Kidney (tissue), 14 donors: ENCODE results near the gene KIRREL2. TPM values are rescaled to one million over a fixed set of nuclear protein-coding genes. Genes with fewer than 3 reads are reported as not detected.
A peak's percentile ranks its signal among the peaks of the same experiment; 100 is the strongest.
"Not testable (repeated sequence)": the region's sequence is repeated elsewhere in the genome, so short reads cannot be mapped to it uniquely, and the experiment has no call there.

Experiments
- DNase-seq, 5 donors: peaks; one replicate each; pipeline ENCODE4 v3.0.0-alpha.2; 2013 to 2020
- FAIRE-seq: peaks from 2 replicates; lab custom pipeline; 2012; peaks lifted over from hg19 to GRCh38; lab: Jason Lieb, UNC
- H3K27ac ChIP-seq, 2 donors: one replicate each; pipeline ENCODE4 v1.7.0; 2013; ENCODE audit warnings: low read depth in 2 of 2, low read length in 2 of 2, inconsistent platforms in 1 of 2
- H3K27me3 ChIP-seq: one replicate; pipeline ENCODE4 v1.7.1; 2013; ENCODE audit warnings: low read length, inconsistent platforms; ENCODE audit not compliant: control insufficient read depth, insufficient read depth
- H3K36me3 ChIP-seq, 3 donors: one replicate each; pipeline versions ENCODE4 v1.7.0 to v1.7.1; 2013; ENCODE audit warnings: low read length in 3 of 3, control low read depth in 1 of 3, inconsistent platforms in 1 of 3; ENCODE audit not compliant: insufficient read depth in 3 of 3, control insufficient read depth in 2 of 3
- H3K4me1 ChIP-seq, 3 donors: one replicate each; pipeline versions ENCODE4 v1.7.0 to v1.7.1; 2013; ENCODE audit warnings: low read length in 3 of 3, inconsistent platforms in 1 of 3, low read depth in 1 of 3; ENCODE audit not compliant: control insufficient read depth in 2 of 3, insufficient read depth in 2 of 3
- H3K4me3 ChIP-seq, 3 donors: one replicate each; pipeline versions ENCODE4 v1.7.0 to v1.8.1; 2013; ENCODE audit warnings: low read length in 3 of 3, control low read depth in 1 of 3, inconsistent platforms in 1 of 3
- H3K9ac ChIP-seq, 3 donors: one replicate each; pipeline versions ENCODE4 v1.7.0 to v1.7.1; 2013; ENCODE audit warnings: low read length in 3 of 3, control low read depth in 1 of 3, inconsistent platforms in 1 of 3
- H3K9me3 ChIP-seq, 3 donors: one replicate each; pipeline versions ENCODE4 v1.7.0 to v1.7.1; 2013; ENCODE audit warnings: low read length in 3 of 3, control low read depth in 1 of 3, inconsistent platforms in 1 of 3; ENCODE audit not compliant: control insufficient read depth in 2 of 3, insufficient read depth in 1 of 3
- intact Hi-C: fragments of 100-400 bp; cut with DNase I; formaldehyde crosslinking; loops from one replicate; pipeline ENCODE4 v1.11.1; 2022
- polyA plus RNA-seq: library from polyadenylated mRNA; stranded (reverse); fragments of 350-450 nt; fragmentation: Illumina TruSeq; extraction: RNeasy Lipid Tissue Mini Kit (QIAGEN cat#74804); gene quantifications from one replicate; pipeline ENCODE4 v1.2.3, GENCODE V29; 2014; ENCODE audit warnings: low read depth, low replicate concordance; ENCODE audit not compliant: insufficient read depth
- total RNA-seq: library from RNA; stranded (reverse); fragmentation: NEBNext Ultra II Directional; extraction: Animal tissue kit (Norgen Biotek cat#: 25700); gene quantifications from one replicate; pipeline ENCODE4 v1.2.1, GENCODE V29; 2021
- TF ChIP-seq, protein P1 (sequence below): IDR thresholded peaks from 3 replicates; pipeline ENCODE4 v1.5.1; 2012; ENCODE audit warnings: mild to moderate bottlenecking, moderate library complexity, borderline replicate concordance; ENCODE audit not compliant: insufficient read depth; ENCODE audit errors: extremely low read depth
- donor health status: control.
- donor health status: control.
- donor health status: control.
- donor health status: control.
- donor health status: control.
- donor health status: DM: yes; HTN: yes; CAD: no.
- donor health status: Normal renal cell carcinoma (clear cell type).

The KIRREL2 gene
- total and polyA plus RNA-seq, 2 donors from 2014 or later, result 0.82 TPM; not detected in 1

DNA sequence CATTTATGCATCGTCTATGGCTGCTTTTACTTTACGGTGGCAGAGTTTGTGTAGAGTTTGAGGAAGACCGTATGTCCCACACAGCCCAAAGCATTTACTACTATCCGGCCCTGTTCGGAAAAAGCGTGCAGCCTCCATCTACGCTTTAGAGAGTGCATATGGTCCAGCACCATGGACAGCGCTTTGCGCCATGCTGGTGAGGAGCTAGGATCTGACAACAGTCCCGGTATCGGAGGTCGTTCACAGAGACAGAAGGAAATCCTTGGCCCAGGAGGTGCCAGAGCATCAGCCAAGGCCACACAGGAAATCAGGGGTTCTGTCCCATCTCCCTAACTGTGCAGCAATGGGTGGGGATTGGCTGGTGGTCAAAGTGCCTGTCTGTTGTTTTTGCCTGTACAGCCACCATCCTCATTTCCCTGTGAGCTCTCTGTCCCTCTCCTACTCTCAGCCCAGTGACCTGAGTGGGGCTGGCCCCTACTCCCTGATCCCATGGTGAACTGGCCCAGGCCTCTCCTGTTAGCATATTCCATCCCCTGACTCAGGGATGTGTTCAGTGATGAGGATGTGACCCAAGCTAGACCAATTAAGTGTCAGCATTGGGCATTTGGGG lies 27.9 kb upstream of the KIRREL2 start:
- no peak overlapping the region for H3K4me3 ChIP-seq
- H3K27ac ChIP-seq, result no peak overlapping the region
- TF ChIP-seq, protein P1, sequence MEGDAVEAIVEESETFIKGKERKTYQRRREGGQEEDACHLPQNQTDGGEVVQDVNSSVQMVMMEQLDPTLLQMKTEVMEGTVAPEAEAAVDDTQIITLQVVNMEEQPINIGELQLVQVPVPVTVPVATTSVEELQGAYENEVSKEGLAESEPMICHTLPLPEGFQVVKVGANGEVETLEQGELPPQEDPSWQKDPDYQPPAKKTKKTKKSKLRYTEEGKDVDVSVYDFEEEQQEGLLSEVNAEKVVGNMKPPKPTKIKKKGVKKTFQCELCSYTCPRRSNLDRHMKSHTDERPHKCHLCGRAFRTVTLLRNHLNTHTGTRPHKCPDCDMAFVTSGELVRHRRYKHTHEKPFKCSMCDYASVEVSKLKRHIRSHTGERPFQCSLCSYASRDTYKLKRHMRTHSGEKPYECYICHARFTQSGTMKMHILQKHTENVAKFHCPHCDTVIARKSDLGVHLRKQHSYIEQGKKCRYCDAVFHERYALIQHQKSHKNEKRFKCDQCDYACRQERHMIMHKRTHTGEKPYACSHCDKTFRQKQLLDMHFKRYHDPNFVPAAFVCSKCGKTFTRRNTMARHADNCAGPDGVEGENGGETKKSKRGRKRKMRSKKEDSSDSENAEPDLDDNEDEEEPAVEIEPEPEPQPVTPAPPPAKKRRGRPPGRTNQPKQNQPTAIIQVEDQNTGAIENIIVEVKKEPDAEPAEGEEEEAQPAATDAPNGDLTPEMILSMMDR, result no peak
- H3K9me3 ChIP-seq, result no peaks in the 10 kb centered on the region
- intact Hi-C loops, result no loop called here
- no peaks in the 10 kb centered on the region for H3K36me3 ChIP-seq
- no peak for FAIRE-seq
- peak; percentile 81 to 93 (median 88) for DNase-seq
- H3K27me3 ChIP-seq, result no peaks in the 10 kb centered on the region
- H3K9ac ChIP-seq, result no peak overlapping the region
- no peaks in the 10 kb centered on the region for H3K4me1 ChIP-seq

DNA sequence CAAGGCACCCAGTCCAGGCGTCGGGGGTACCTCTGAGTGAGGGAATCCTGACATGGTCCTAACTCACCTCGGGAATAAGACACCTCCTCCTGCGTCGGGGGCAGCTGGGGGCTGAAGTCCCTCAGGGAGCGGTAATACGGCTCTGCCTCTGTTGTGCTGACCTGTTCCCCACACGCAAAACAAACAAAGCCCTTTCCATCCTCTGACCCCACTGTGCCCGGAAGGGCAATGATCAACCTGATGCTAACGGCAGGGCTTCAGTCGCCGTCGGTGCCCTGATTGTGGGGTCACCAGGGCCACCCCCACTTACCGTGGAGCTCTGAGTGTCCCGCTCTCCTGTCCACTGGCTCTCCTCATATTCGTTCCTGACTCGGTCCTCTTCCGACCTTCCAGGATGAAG lies 25.7 kb upstream of the KIRREL2 start:
- Histone ChIP-seq H3K9ac (no peak overlapping the region), H3K4me3 (no peak overlapping the region), H3K36me3 (no peaks in the 10 kb centered on the region), H3K9me3 (no peaks in the 10 kb centered on the region), H3K27me3 (no peaks in the 10 kb centered on the region), H3K27ac (no peak overlapping the region), H3K4me1 (no peaks in the 10 kb centered on the region)
- intact Hi-C loops, result no loop called here
- TF ChIP-seq, protein P1, result no peak
- DNase-seq, result no peak
- no peak for FAIRE-seq

DNA sequence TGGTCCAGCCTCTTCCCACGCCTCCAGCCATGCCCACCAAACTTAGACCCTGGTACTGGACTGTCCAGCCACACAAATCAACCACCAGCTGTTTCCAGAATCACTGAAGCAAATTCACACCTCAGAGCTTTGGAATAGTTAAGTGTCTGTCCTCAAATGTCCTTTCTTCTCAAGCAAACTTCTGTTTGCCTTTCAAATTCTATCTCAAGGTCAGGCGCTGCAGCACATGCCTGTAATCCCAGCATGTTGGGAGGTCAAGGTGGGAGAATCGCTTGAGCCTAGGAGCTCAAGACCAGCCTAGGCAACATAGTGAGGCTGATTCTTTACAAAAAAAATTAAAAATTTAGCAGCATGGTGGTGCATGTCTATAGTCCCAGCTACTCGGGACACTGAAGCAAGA lies 24.7 kb upstream of the KIRREL2 start:
- H3K9me3 ChIP-seq, result no peaks in the 10 kb centered on the region
- TF ChIP-seq, protein P1, result no peak
- H3K9ac ChIP-seq, result no peak overlapping the region
- no peak overlapping the region for H3K4me3 ChIP-seq
- no peaks in the 10 kb centered on the region for H3K27me3 ChIP-seq
- DNase-seq, result no peak
- no peaks in the 10 kb centered on the region for H3K36me3 ChIP-seq
- intact Hi-C loops, result no loop called here
- no peak for FAIRE-seq
- H3K27ac ChIP-seq, result no peak overlapping the region
- no peaks in the 10 kb centered on the region for H3K4me1 ChIP-seq

DNA sequence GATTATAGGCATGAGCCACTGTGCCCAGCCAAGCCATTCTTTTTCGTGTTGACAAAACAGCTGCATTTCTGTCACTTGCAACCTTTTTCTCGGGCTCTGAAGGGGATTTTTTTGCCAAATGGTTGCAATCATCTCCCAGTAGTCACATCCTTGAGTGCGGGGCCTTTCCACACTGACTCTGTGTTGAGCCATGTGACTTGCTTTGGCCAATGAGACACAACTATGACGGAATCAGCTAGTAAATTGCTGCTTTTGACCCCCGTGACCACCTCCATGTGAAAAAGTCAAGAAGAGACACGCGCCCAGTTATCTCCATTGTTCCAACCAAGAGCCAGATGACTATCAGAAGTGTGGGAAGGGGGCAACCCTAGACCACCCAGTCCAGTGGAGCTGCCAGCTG lies 22.7 kb upstream of the KIRREL2 start:
- intact Hi-C loops, result no loop called here
- no peaks in the 10 kb centered on the region for H3K36me3 ChIP-seq
- no peak overlapping the region for H3K4me3 ChIP-seq
- no peak overlapping the region for H3K27ac ChIP-seq
- DNase-seq (no peak), FAIRE-seq (no peak)
- no peak overlapping the region for H3K9ac ChIP-seq
- TF ChIP-seq, protein P1, result no peak
- H3K4me1 ChIP-seq, result no peaks in the 10 kb centered on the region
- H3K9me3 ChIP-seq, result no peaks in the 10 kb centered on the region
- no peaks in the 10 kb centered on the region for H3K27me3 ChIP-seq

DNA sequence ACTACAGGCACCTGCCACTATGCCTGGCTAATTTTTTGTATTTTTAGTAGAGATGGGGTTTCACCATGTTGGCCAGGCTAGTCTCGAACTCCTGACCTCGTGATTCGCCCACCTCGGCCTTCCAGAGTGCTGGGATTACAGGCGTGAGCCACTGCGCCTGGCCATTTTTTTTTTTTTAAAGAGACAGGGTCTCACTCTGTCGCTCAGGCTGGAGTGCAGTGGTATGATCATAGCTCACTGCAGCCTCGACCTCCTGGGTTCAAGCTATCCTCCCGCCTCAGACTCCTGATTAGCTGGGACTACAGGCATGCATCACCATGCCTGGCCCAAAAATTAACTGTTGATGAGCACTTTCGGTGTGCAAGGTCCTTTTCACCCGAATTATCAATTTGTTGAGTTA lies 20.6 kb upstream of the KIRREL2 start:
- H3K36me3 ChIP-seq, intact Hi-C loops, DNase-seq, H3K4me1 ChIP-seq, H3K4me3 ChIP-seq, FAIRE-seq, H3K27ac ChIP-seq, H3K27me3 ChIP-seq, H3K9ac ChIP-seq, H3K9me3 ChIP-seq: not testable (repeated sequence)
